GM12878 (cell line): ENCODE data around the gene MYL3. TPM values are rescaled to one million over a fixed set of nuclear protein-coding genes. Genes with fewer than 3 reads are reported as not detected.

Source experiments
- ATF7 ChIP-seq: fragments of 450-650 bp; IDR thresholded peaks from 2 replicates; pipeline ENCODE4 v1.6.1; 2016; ENCODE audit warnings: low read depth, mild to moderate bottlenecking
- BHLHE40 ChIP-seq, 2 experiments: fragments of 450-650 bp in 1 of 2; IDR thresholded peaks; 2 replicates each; pipeline ENCODE4 v1.6.1; 2011 to 2017; ENCODE audit warnings: low read depth in 2 of 2, borderline replicate concordance in 1 of 2, improper control_type of control experiment in 1 of 2, low read length in 1 of 2, mild to moderate bottlenecking in 1 of 2
- CBX3 ChIP-seq: fragments of 200-600 bp; sonication (generic); IDR thresholded peaks from 2 replicates; pipeline ENCODE4 v1.6.1; 2016; ENCODE audit warnings: low read depth, borderline replicate concordance
- CEBPB ChIP-seq, 2 experiments: fragments of 150-350 bp in 1 of 2; IDR thresholded peaks; 2 replicates each; pipeline ENCODE4 v1.6.1; 2012 to 2014; ENCODE audit warnings: low read depth in 2 of 2, low read length in 2 of 2, borderline replicate concordance in 1 of 2, inconsistent platforms in 1 of 2
- FOXM1 ChIP-seq: IDR thresholded peaks from 2 replicates; pipeline ENCODE4 v1.6.1; 2012; ENCODE audit warnings: low read depth, mild to moderate bottlenecking, inconsistent platforms, low read length, moderate library complexity
- GABPA ChIP-seq: IDR thresholded peaks from 2 replicates; pipeline ENCODE4 v1.6.1; 2014; ENCODE audit warnings: antibody characterized with exemption, low read depth, mild to moderate bottlenecking, inconsistent platforms
- LARP7 ChIP-seq: fragments of 450-650 bp; IDR thresholded peaks from 2 replicates; pipeline ENCODE4 v1.6.1; 2017; ENCODE audit warnings: mild to moderate bottlenecking
- MYC ChIP-seq: IDR thresholded peaks from 2 replicates; pipeline ENCODE4 v1.6.1; 2011; ENCODE audit warnings: mild to moderate bottlenecking, low read length, moderate library complexity, inconsistent platforms; ENCODE audit not compliant: insufficient read depth, insufficient replicate concordance, insufficient read length, severe bottlenecking
- SRF ChIP-seq, 2 experiments: IDR thresholded peaks; 2 replicates each; pipeline ENCODE4 v1.6.1; 2011; ENCODE audit warnings: low read depth in 2 of 2, low read length in 2 of 2, mild to moderate bottlenecking in 1 of 2, moderate library complexity in 1 of 2
- ZNF217 ChIP-seq: fragments of 450-650 bp; IDR thresholded peaks from 2 replicates; pipeline ENCODE4 v1.6.1; 2017; ENCODE audit warnings: antibody characterized with exemption, mild to moderate bottlenecking
- polyA plus RNA-seq, 11 experiments: library from polyadenylated mRNA; depleted of rRNA in 4 of 11; unstranded in 6 of 11; stranded (reverse) in 5 of 11; fragments of >200 nt; fragmentation: Nextera tagmentation in 4 of 11; fragmentation: Illumina TruSeq in 1 of 11; extraction: Ambion mirVana in 4 of 11; extraction: Trizol in 1 of 11; gene quantifications; 1 replicate in 1 of 11; 2 replicates in 10 of 11; pipeline versions ENCODE4 v1.2.1 to v1.2.3, GENCODE V29; 2011 to 2016; ENCODE audit warnings: inconsistent platforms in 2 of 11, missing spikeins in 2 of 11, low read depth in 1 of 11
- total RNA-seq, 4 experiments: library from RNA; depleted of rRNA in 3 of 4; stranded (reverse); fragments of >200 nt in 3 of 4; fragmentation: Illumina TruSeq in 1 of 4; extraction: Trizol in 1 of 4; gene quantifications; 2 replicates each; pipeline versions ENCODE4 v1.2.1 to v1.2.3, GENCODE V29; 2013 to 2021
- TF ChIP-seq, protein P1 (sequence below), 3 experiments: IDR thresholded peaks in 2 of 3; conservative IDR thresholded peaks in 1 of 3; 2 replicates each; pipeline ENCODE4 v1.5.1; 2011; ENCODE audit warnings: low read depth in 3 of 3, low read length in 3 of 3, mild to moderate bottlenecking in 3 of 3, control low read depth in 2 of 3, moderate library complexity in 2 of 3, inconsistent platforms in 1 of 3, mixed read lengths in 1 of 3; ENCODE audit not compliant: control insufficient read depth in 2 of 3, insufficient read depth in 1 of 3; ENCODE audit errors: extremely low read depth in 1 of 3
- TF ChIP-seq, protein P2 (sequence below): fragments of 450-650 bp; IDR thresholded peaks from 2 replicates; pipeline ENCODE4 v1.6.1; 2017; ENCODE audit warnings: antibody characterized with exemption, mild to moderate bottlenecking, moderate library complexity
- TF ChIP-seq, protein P3 (sequence below): fragments of 450-650 bp; formaldehyde crosslinking; IDR thresholded peaks from 2 replicates; pipeline ENCODE4 v1.5.0; 2022; ENCODE audit warnings: mild to moderate bottlenecking, missing genetic modification characterization
- TF ChIP-seq, protein P4 (sequence below): fragments of 150-350 bp; IDR thresholded peaks from 2 replicates; pipeline ENCODE4 v1.6.1; 2014; ENCODE audit warnings: mild to moderate bottlenecking, low read depth, low read length
- TF ChIP-seq, protein P5 (sequence below): fragments of 450-650 bp; formaldehyde crosslinking; IDR thresholded peaks from 2 replicates; pipeline ENCODE4 v1.4.0; 2020; ENCODE audit warnings: mild to moderate bottlenecking, moderate library complexity

MYL3 gene
- total and polyA plus RNA-seq, 10 of the 15 experiments (the other 5 are each of a cell fraction or from before 2014, with no cell fraction given) = 0.40 TPM; not detected in 9

DNA sequence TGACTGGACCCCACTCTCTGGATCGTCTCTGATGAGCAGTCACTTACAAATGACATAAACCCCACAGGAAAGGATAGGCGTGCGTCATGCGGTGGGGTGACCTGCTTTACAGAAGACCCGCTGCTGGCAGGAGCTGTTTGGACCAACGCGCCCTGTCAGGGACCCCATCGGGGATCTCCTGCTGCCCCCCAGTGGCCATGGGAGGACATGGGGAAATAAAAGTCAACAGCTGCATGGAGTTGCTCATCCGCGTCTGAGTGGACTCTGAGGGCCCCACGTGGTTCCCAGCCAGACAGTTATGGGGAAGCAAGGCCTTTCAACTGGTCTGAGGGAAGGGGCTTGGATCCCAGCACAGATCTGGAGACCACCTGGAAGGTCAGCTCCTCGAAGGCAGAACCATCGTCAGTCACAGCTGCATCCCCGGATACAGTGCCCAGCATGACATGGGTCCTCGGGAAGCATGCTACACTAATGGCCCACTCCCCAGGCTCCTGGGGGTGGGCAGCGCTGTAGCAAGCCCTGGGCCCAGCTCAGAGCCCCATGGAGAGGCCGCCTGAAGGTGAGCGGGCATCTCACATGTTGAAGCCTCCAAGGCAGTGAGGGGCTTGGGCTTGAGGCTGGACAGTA lies 46.4 kb upstream of the MYL3 start (continued):
- TF ChIP-seq, protein P1, sequence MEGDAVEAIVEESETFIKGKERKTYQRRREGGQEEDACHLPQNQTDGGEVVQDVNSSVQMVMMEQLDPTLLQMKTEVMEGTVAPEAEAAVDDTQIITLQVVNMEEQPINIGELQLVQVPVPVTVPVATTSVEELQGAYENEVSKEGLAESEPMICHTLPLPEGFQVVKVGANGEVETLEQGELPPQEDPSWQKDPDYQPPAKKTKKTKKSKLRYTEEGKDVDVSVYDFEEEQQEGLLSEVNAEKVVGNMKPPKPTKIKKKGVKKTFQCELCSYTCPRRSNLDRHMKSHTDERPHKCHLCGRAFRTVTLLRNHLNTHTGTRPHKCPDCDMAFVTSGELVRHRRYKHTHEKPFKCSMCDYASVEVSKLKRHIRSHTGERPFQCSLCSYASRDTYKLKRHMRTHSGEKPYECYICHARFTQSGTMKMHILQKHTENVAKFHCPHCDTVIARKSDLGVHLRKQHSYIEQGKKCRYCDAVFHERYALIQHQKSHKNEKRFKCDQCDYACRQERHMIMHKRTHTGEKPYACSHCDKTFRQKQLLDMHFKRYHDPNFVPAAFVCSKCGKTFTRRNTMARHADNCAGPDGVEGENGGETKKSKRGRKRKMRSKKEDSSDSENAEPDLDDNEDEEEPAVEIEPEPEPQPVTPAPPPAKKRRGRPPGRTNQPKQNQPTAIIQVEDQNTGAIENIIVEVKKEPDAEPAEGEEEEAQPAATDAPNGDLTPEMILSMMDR (IDR thresholded peaks at IDR 0.05 in 2 of 3, conservative IDR thresholded peaks at IDR 0.05 in 1 of 3; ENCODE audit: control insufficient read depth in 2 of 3, extremely low read depth in 1 of 3, insufficient read depth in 1 of 3, low read depth in 3 of 3, low read length in 3 of 3) = peak; percentile 88 to 93 (median 88)
- TF ChIP-seq, protein P2, sequence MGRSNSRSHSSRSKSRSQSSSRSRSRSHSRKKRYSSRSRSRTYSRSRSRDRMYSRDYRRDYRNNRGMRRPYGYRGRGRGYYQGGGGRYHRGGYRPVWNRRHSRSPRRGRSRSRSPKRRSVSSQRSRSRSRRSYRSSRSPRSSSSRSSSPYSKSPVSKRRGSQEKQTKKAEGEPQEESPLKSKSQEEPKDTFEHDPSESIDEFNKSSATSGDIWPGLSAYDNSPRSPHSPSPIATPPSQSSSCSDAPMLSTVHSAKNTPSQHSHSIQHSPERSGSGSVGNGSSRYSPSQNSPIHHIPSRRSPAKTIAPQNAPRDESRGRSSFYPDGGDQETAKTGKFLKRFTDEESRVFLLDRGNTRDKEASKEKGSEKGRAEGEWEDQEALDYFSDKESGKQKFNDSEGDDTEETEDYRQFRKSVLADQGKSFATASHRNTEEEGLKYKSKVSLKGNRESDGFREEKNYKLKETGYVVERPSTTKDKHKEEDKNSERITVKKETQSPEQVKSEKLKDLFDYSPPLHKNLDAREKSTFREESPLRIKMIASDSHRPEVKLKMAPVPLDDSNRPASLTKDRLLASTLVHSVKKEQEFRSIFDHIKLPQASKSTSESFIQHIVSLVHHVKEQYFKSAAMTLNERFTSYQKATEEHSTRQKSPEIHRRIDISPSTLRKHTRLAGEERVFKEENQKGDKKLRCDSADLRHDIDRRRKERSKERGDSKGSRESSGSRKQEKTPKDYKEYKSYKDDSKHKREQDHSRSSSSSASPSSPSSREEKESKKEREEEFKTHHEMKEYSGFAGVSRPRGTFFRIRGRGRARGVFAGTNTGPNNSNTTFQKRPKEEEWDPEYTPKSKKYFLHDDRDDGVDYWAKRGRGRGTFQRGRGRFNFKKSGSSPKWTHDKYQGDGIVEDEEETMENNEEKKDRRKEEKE = no peak
- TF ChIP-seq CBX3 = no peak
- TF ChIP-seq, protein P3, sequence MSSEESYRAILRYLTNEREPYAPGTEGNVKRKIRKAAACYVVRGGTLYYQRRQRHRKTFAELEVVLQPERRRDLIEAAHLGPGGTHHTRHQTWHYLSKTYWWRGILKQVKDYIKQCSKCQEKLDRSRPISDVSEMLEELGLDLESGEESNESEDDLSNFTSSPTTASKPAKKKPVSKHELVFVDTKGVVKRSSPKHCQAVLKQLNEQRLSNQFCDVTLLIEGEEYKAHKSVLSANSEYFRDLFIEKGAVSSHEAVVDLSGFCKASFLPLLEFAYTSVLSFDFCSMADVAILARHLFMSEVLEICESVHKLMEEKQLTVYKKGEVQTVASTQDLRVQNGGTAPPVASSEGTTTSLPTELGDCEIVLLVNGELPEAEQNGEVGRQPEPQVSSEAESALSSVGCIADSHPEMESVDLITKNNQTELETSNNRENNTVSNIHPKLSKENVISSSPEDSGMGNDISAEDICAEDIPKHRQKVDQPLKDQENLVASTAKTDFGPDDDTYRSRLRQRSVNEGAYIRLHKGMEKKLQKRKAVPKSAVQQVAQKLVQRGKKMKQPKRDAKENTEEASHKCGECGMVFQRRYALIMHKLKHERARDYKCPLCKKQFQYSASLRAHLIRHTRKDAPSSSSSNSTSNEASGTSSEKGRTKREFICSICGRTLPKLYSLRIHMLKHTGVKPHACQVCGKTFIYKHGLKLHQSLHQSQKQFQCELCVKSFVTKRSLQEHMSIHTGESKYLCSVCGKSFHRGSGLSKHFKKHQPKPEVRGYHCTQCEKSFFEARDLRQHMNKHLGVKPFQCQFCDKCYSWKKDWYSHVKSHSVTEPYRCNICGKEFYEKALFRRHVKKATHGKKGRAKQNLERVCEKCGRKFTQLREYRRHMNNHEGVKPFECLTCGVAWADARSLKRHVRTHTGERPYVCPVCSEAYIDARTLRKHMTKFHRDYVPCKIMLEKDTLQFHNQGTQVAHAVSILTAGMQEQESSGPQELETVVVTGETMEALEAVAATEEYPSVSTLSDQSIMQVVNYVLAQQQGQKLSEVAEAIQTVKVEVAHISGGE (CRISPR knock-in tag) = no peak
- no peak for TF ChIP-seq MYC
- no peak for TF ChIP-seq FOXM1
- no peak for TF ChIP-seq SRF (IDR thresholded peaks at IDR 0.05; ENCODE audit: low read depth in 2 of 2, low read length in 2 of 2)
- TF ChIP-seq, protein P4, sequence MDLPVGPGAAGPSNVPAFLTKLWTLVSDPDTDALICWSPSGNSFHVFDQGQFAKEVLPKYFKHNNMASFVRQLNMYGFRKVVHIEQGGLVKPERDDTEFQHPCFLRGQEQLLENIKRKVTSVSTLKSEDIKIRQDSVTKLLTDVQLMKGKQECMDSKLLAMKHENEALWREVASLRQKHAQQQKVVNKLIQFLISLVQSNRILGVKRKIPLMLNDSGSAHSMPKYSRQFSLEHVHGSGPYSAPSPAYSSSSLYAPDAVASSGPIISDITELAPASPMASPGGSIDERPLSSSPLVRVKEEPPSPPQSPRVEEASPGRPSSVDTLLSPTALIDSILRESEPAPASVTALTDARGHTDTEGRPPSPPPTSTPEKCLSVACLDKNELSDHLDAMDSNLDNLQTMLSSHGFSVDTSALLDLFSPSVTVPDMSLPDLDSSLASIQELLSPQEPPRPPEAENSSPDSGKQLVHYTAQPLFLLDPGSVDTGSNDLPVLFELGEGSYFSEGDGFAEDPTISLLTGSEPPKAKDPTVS = no peak
- TF ChIP-seq, protein P5, sequence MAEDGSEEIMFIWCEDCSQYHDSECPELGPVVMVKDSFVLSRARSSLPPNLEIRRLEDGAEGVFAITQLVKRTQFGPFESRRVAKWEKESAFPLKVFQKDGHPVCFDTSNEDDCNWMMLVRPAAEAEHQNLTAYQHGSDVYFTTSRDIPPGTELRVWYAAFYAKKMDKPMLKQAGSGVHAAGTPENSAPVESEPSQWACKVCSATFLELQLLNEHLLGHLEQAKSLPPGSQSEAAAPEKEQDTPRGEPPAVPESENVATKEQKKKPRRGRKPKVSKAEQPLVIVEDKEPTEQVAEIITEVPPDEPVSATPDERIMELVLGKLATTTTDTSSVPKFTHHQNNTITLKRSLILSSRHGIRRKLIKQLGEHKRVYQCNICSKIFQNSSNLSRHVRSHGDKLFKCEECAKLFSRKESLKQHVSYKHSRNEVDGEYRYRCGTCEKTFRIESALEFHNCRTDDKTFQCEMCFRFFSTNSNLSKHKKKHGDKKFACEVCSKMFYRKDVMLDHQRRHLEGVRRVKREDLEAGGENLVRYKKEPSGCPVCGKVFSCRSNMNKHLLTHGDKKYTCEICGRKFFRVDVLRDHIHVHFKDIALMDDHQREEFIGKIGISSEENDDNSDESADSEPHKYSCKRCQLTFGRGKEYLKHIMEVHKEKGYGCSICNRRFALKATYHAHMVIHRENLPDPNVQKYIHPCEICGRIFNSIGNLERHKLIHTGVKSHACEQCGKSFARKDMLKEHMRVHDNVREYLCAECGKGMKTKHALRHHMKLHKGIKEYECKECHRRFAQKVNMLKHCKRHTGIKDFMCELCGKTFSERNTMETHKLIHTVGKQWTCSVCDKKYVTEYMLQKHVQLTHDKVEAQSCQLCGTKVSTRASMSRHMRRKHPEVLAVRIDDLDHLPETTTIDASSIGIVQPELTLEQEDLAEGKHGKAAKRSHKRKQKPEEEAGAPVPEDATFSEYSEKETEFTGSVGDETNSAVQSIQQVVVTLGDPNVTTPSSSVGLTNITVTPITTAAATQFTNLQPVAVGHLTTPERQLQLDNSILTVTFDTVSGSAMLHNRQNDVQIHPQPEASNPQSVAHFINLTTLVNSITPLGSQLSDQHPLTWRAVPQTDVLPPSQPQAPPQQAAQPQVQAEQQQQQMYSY (CRISPR knock-in tag) = no peak
- no peak for TF ChIP-seq BHLHE40 (IDR thresholded peaks at IDR 0.05; ENCODE audit: borderline replicate concordance in 1 of 2, low read depth in 2 of 2, low read length in 1 of 2)
- TF ChIP-seq ZNF217 = no peak
- TF ChIP-seq ATF7 = peak; percentile 34; the same call in 1 of the 2 replicates
- TF ChIP-seq GABPA = no peak
- no peak for TF ChIP-seq CEBPB (IDR thresholded peaks at IDR 0.05; ENCODE audit: borderline replicate concordance in 1 of 2, low read depth in 2 of 2, low read length in 2 of 2)
- TF ChIP-seq LARP7 = no peak
